Astrocyte (in vitro differentiated cells and primary cell): Measurements from ENCODE around the gene ZSCAN9. TPM values are rescaled to one million over a fixed set of nuclear protein-coding genes. Genes with fewer than 3 reads are reported as not detected.
A peak's percentile ranks its signal among the peaks of the same experiment; 100 is the strongest.

ENCODE experiments used
- DNase-seq: peaks from one replicate; pipeline ENCODE4 v3.0.0-alpha.2; 2010; ENCODE audit warnings: low read depth
- FAIRE-seq: peaks from 2 replicates; lab custom pipeline; 2011; peaks lifted over from hg19 to GRCh38; lab: Jason Lieb, UNC
- H2AFZ ChIP-seq: 2 replicates; pipeline ENCODE4 v1.6.0; 2012; ENCODE audit warnings: low read depth, low read length, inconsistent platforms
- H3K27ac ChIP-seq: 2 replicates; pipeline ENCODE4 v1.5.1; 2011; ENCODE audit warnings: low read depth, low read length, inconsistent platforms
- H3K27me3 ChIP-seq: 2 replicates; pipeline ENCODE4 v1.6.0; 2011; ENCODE audit warnings: low read length, inconsistent platforms; ENCODE audit not compliant: insufficient read depth
- H3K36me3 ChIP-seq: 2 replicates; pipeline ENCODE4 v1.5.1; 2011; ENCODE audit warnings: low read length, inconsistent platforms; ENCODE audit not compliant: insufficient read depth
- H3K4me1 ChIP-seq: 2 replicates; pipeline ENCODE4 v1.5.1; 2011; ENCODE audit warnings: low read length, inconsistent platforms; ENCODE audit not compliant: insufficient read depth
- H3K4me2 ChIP-seq: 2 replicates; pipeline ENCODE4 v1.6.0; 2012; ENCODE audit warnings: low read length, inconsistent platforms
- H3K4me3 ChIP-seq: 2 replicates; pipeline ENCODE4 v1.5.1; 2011; ENCODE audit warnings: low read depth, mild to moderate bottlenecking, low read length, inconsistent platforms; ENCODE audit not compliant: insufficient read depth
- H3K79me2 ChIP-seq: 2 replicates; pipeline ENCODE4 v1.6.0; 2012; ENCODE audit warnings: mild to moderate bottlenecking, low read length, inconsistent platforms; ENCODE audit not compliant: insufficient read depth
- H3K9ac ChIP-seq: 2 replicates; pipeline ENCODE4 v1.6.0; 2012; ENCODE audit warnings: mild to moderate bottlenecking, low read length, inconsistent platforms
- H3K9me3 ChIP-seq: 2 replicates; pipeline ENCODE4 v1.5.1; 2012; ENCODE audit warnings: low read depth, mild to moderate bottlenecking, low read length, inconsistent platforms; ENCODE audit not compliant: insufficient read depth
- H4K20me1 ChIP-seq: 2 replicates; pipeline ENCODE4 v1.6.0; 2012; ENCODE audit warnings: low read length, inconsistent platforms; ENCODE audit not compliant: insufficient read depth
- H3K27ac Mint-ChIP-seq: one replicate; pipeline ENCODE4 v1.8.0; 2021; ENCODE audit warnings: mild to moderate bottlenecking, mixed read lengths; ENCODE audit not compliant: unreplicated experiment
- H3K27me3 Mint-ChIP-seq: one replicate; pipeline ENCODE4 v1.8.0; 2021; ENCODE audit warnings: low read depth, mixed read lengths; ENCODE audit not compliant: unreplicated experiment
- H3K36me3 Mint-ChIP-seq: one replicate; pipeline ENCODE4 v1.8.0; 2021; ENCODE audit warnings: low read depth, mixed read lengths; ENCODE audit not compliant: unreplicated experiment
- H3K4me1 Mint-ChIP-seq: one replicate; pipeline ENCODE4 v1.8.0; 2021; ENCODE audit warnings: low read depth, mixed read lengths; ENCODE audit not compliant: unreplicated experiment
- H3K4me3 Mint-ChIP-seq: one replicate; pipeline ENCODE4 v1.8.0; 2021; ENCODE audit warnings: mild to moderate bottlenecking, moderate library complexity, mixed read lengths; ENCODE audit not compliant: unreplicated experiment
- H3K9me3 Mint-ChIP-seq: one replicate; pipeline ENCODE4 v1.8.0; 2021; ENCODE audit warnings: mild to moderate bottlenecking, mixed read lengths; ENCODE audit not compliant: unreplicated experiment
- CTCF ChIP-seq: IDR thresholded peaks from 2 replicates; pipeline ENCODE4 v1.5.1; 2011; ENCODE audit warnings: low read depth, mild to moderate bottlenecking, inconsistent platforms, low read length, moderate library complexity; ENCODE audit not compliant: insufficient read depth
- EZH2 ChIP-seq: IDR thresholded peaks from 2 replicates; pipeline ENCODE4 v1.6.1; 2012; ENCODE audit warnings: mild to moderate bottlenecking, low read length, inconsistent platforms; ENCODE audit not compliant: insufficient read depth
- total RNA-seq: library from RNA; stranded (reverse); gene quantifications from 2 replicates; pipeline ENCODE4 v1.2.1, GENCODE V29; 2021

Gene ZSCAN9
- total RNA-seq, 1 donor from 2014 or later = 16.9 TPM

DNA sequence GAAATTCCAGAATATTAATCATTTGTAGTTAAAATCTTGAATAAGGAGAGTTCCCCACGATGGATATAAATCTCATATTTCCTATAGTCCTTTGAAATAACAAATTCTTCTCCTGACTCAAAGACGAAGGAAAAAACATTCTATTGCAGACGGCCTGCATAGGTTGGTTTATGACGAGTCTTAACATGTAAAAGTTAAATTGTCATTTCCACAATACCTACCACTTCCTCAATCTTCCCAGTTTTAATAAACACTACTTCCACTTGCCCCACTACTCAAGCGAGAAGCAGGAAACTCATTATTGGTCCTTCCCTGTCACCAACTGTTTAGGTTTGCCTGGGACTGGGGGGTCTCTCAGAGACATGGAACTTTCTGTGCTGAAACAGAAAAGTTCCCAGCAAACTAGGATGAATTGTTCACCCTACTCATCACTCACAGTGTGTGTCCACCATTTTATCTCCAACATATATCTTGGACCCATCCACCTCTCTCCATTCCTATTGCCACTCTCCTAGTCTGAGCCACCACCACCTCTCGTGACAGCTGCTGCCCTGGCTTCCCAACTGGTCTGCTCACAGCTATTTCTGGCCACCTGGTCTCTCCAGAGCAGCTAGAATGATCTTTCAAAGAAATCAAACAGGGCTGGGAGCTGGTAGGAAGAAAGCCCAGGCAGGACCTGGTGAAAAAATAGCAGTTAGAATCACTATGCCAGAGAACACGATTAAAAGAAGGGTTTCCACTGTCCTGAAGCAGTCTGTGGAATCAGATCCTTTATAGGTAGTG lies 15.1 kb upstream of the ZSCAN9 start:
- H2AFZ ChIP-seq = no peak overlapping the region
- H3K79me2 ChIP-seq = no peaks in the 10 kb centered on the region
- H3K27ac ChIP-seq = no peak overlapping the region
- no peaks in the 10 kb centered on the region for H3K9me3 ChIP-seq
- no peak for TF ChIP-seq EZH2
- TF ChIP-seq CTCF = no peak
- no peaks in the 10 kb centered on the region for H3K9me3 Mint-ChIP-seq
- H3K4me1 ChIP-seq = peaks cover 18% of the 10 kb centered on the region
- no peak for FAIRE-seq
- H3K27me3 ChIP-seq = peaks cover 62% of the 10 kb centered on the region
- no peak overlapping the region for H3K4me3 ChIP-seq
- H3K9ac ChIP-seq = no peak overlapping the region
- H4K20me1 ChIP-seq = no peaks in the 10 kb centered on the region
- no peaks in the 10 kb centered on the region for H3K36me3 ChIP-seq
- H3K4me1 Mint-ChIP-seq = peaks cover 5% of the 10 kb centered on the region
- peaks cover 57% of the 10 kb centered on the region for H3K27me3 Mint-ChIP-seq
- H3K4me3 Mint-ChIP-seq = no peak overlapping the region
- no peak overlapping the region for H3K4me2 ChIP-seq
- no peaks in the 10 kb centered on the region for H3K36me3 Mint-ChIP-seq
- no peak for DNase-seq
- H3K27ac Mint-ChIP-seq = no peak overlapping the region

- Histone ChIP-seq H3K27me3 (peaks cover 52% of the 10 kb centered on the region), H3K4me1 (peaks cover 16% of the 10 kb centered on the region)
- H3K4me3 Mint-ChIP-seq = peak overlapping the region; percentile 87
Measured at GRCh38 chr6:28211840-28212509, 13.1 kb upstream of the ZSCAN9 start.

More at GRCh38 chr6:28211840-28212509, 13.1 kb upstream of the ZSCAN9 start:
- Histone ChIP-seq H3K27ac (no peak overlapping the region), H4K20me1 (no peaks in the 10 kb centered on the region), H3K36me3 (no peaks in the 10 kb centered on the region), H3K9me3 (no peaks in the 10 kb centered on the region), H3K4me2 (peak overlapping the region; percentile 96), H2AFZ (peak overlapping the region; percentile 79), H3K9ac (peak overlapping the region; percentile 77), H3K79me2 (no peaks in the 10 kb centered on the region), H3K4me3 (peak overlapping the region; percentile 82)
- Mint-ChIP-seq H3K9me3 (no peaks in the 10 kb centered on the region), H3K27me3 (peaks cover 54% of the 10 kb centered on the region), H3K36me3 (no peaks in the 10 kb centered on the region), H3K4me1 (peaks cover 5% of the 10 kb centered on the region), H3K27ac (peak overlapping the region; percentile 49)
- no peak for DNase-seq
- TF ChIP-seq EZH2 = peak; percentile 13
- no peak for TF ChIP-seq CTCF
- FAIRE-seq = no peak
